CD14-positive monocyte (primary cell): ENCODE measurements around the gene MAP2K7. TPM values are rescaled to one million over a fixed set of nuclear protein-coding genes. Genes with fewer than 3 reads are reported as not detected.

ENCODE experiments used
- DNase-seq, 3 donors: peaks; one replicate each; pipeline ENCODE4 v3.0.0-alpha.2; 2011 to 2022
- H2AFZ ChIP-seq: 2 replicates; pipeline ENCODE4 v1.6.0; 2012; ENCODE audit warnings: mild to moderate bottlenecking, low read depth, low read length, inconsistent platforms; ENCODE audit not compliant: insufficient read depth, poor library complexity, severe bottlenecking
- H3K27ac ChIP-seq, 2 donors: 1 replicate in 1 of 2; 2 replicates in 1 of 2; pipeline ENCODE4 v1.5.1; 2012 to 2013; ENCODE audit warnings: low read length in 2 of 2, control low read depth in 1 of 2, inconsistent platforms in 1 of 2, low read depth in 1 of 2, mild to moderate bottlenecking in 1 of 2
- H3K27me3 ChIP-seq, 2 donors: one replicate each; pipeline versions ENCODE4 v1.6.0 to v1.6.1; 2011 to 2013; ENCODE audit warnings: low read length in 2 of 2; ENCODE audit not compliant: control insufficient read depth in 2 of 2, insufficient read depth in 2 of 2
- H3K36me3 ChIP-seq, 2 donors: replicated peaks in 1 of 2; 1 replicate in 1 of 2; 2 replicates in 1 of 2; pipeline versions ENCODE4 v1.5.1 to v1.6.1; 2012 to 2013; ENCODE audit warnings: low read length in 2 of 2, control low read depth in 1 of 2, inconsistent platforms in 1 of 2, mild to moderate bottlenecking in 1 of 2; ENCODE audit not compliant: insufficient read depth in 2 of 2, control insufficient read depth in 1 of 2
- H3K4me1 ChIP-seq, 2 donors: 1 replicate in 1 of 2; 2 replicates in 1 of 2; pipeline versions ENCODE4 v1.5.1 to v1.6.1; 2012 to 2013; ENCODE audit warnings: low read length in 2 of 2, control low read depth in 1 of 2, inconsistent platforms in 1 of 2, mild to moderate bottlenecking in 1 of 2, moderate library complexity in 1 of 2; ENCODE audit not compliant: insufficient read depth in 2 of 2, control insufficient read depth in 1 of 2
- H3K4me2 ChIP-seq: replicated peaks from 2 replicates; pipeline ENCODE3; 2012; ENCODE audit warnings: low read length, moderate library complexity, mild to moderate bottlenecking; ENCODE audit not compliant: poor library complexity, severe bottlenecking; ENCODE audit errors: extremely low read depth
- H3K4me3 ChIP-seq, 3 experiments: fragments of 200-600 bp in 1 of 3; sonication (generic) in 1 of 3; replicated peaks in 1 of 3; 1 replicate in 2 of 3; 2 replicates in 1 of 3; pipeline ENCODE4 v1.5.1; 2011 to 2013; ENCODE audit warnings: low read length in 3 of 3, mild to moderate bottlenecking in 3 of 3, control low read depth in 2 of 3, low read depth in 2 of 3, inconsistent platforms in 1 of 3, moderate library complexity in 1 of 3
- H3K79me2 ChIP-seq: 2 replicates; pipeline ENCODE4 v1.6.0; 2012; ENCODE audit warnings: mild to moderate bottlenecking, control low read depth, inconsistent platforms, low read length, moderate library complexity; ENCODE audit not compliant: insufficient read depth
- H3K9ac ChIP-seq: 2 replicates; pipeline ENCODE4 v1.6.0; 2017; ENCODE audit warnings: low read length, mild to moderate bottlenecking; ENCODE audit not compliant: insufficient read depth, poor library complexity, severe bottlenecking
- H3K9me3 ChIP-seq, 2 donors: replicated peaks in 1 of 2; 1 replicate in 1 of 2; 2 replicates in 1 of 2; pipeline versions ENCODE4 v1.5.1 to v1.6.1; 2012 to 2013; ENCODE audit warnings: low read length in 2 of 2, control low read depth in 1 of 2; ENCODE audit not compliant: control insufficient read depth in 1 of 2, insufficient read depth in 1 of 2
- H4K20me1 ChIP-seq: 2 replicates; pipeline ENCODE4 v1.6.0; 2012; ENCODE audit warnings: mild to moderate bottlenecking, low read length, control low read depth, moderate library complexity; ENCODE audit not compliant: insufficient read depth
- H3K27ac Mint-ChIP-seq, 7 donors: one replicate each; pipeline ENCODE4 v1.8.0; 2020; ENCODE audit warnings: mild to moderate bottlenecking in 7 of 7, mixed read lengths in 7 of 7, moderate library complexity in 6 of 7, inconsistent platforms in 2 of 7
- H3K27me3 Mint-ChIP-seq, 3 donors: one replicate each; pipeline ENCODE4 v1.8.0; 2021 to 2022; ENCODE audit warnings: low read depth in 3 of 3, mild to moderate bottlenecking in 3 of 3, mixed read lengths in 3 of 3, moderate library complexity in 3 of 3, inconsistent platforms in 1 of 3
- H3K36me3 Mint-ChIP-seq, 2 donors: one replicate each; pipeline ENCODE4 v1.8.0; 2020; ENCODE audit warnings: mixed read lengths in 2 of 2, inconsistent platforms in 1 of 2, mild to moderate bottlenecking in 1 of 2
- H3K4me1 Mint-ChIP-seq: one replicate; pipeline ENCODE4 v1.8.0; 2020; ENCODE audit warnings: mild to moderate bottlenecking, mixed read lengths
- H3K4me3 Mint-ChIP-seq, 2 donors: one replicate each; pipeline ENCODE4 v1.8.0; 2020; ENCODE audit warnings: mild to moderate bottlenecking in 2 of 2, mixed read lengths in 2 of 2, moderate library complexity in 1 of 2
- H3K9me3 Mint-ChIP-seq, 7 donors: one replicate each; pipeline ENCODE4 v1.8.0; 2020 to 2022; ENCODE audit warnings: mixed read lengths in 7 of 7, mild to moderate bottlenecking in 6 of 7, moderate library complexity in 6 of 7, inconsistent platforms in 2 of 7
- WGBS: methylation state at CpG from one replicate; pipeline ENCODE4 v1.1.5; 2013; ENCODE audit warnings: missing lambda C conversion rate; ENCODE audit not compliant: insufficient coverage; 5-methylcytosine and 5-hydroxymethylcytosine counted together
- intact Hi-C, 2 donors: fragments of 100-400 bp; cut with micrococcal nuclease; formaldehyde crosslinking; loops; one replicate each; pipeline versions ENCODE4 v1.15.0 to v1.15.1; 2023
- polyA plus RNA-seq, 3 donors: library from polyadenylated mRNA; depleted of rRNA in 1 of 3; unstranded in 2 of 3; stranded (reverse) in 1 of 3; fragments of 300-500 nt in 2 of 3; fragments of >200 nt in 1 of 3; fragmentation: Illumina TruSeq in 2 of 3; gene quantifications; 1 replicate in 2 of 3; 2 replicates in 1 of 3; pipeline ENCODE4 v1.2.3, GENCODE V29; 2012 to 2021
- TF ChIP-seq, protein P1 (sequence below): fragments of 200-600 bp; IDR thresholded peaks from one replicate; pipeline ENCODE4 v1.8.0; 2022; ENCODE audit warnings: antibody characterized with exemption, mild to moderate bottlenecking

Gene MAP2K7
- polyA plus RNA-seq, 3 donors, result 0.92 to 39.5 (median 1.5) TPM

DNA sequence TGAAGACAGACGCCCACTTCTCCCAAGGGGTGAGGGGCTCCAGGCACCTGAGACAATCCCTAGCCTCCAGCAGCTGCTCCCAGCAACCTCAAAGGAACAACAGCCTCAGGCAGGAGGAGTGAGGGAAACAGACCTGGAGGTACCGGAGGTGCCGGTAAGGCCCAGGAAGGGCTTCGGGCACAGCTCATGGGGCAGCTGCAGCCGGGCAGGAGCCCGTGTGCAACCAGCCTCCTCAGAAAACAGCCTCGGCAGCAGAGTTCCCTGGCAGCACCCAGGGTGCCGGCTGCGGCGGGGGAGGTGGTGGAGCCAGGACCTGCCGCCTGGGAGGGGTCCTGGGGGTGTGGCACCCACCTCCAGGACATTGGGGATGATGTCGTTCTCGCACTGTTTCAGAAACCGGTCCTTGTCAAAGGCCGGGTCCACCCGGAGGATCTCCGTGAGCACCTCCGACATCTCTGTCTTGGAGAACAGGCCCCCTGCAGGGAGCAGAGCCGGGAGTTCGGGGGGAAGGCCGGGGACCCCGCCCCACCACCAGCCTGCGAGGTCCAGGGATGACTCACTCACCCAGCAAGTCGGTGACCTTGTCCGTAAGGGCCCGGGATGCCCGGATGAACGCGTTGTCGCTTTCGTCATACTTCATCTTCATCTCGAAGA lies 28.7 kb downstream of the MAP2K7 start:
- Histone ChIP-seq H3K4me3 (no peak overlapping the region), H3K4me2 (no peak overlapping the region), H3K27ac (no peak overlapping the region), H4K20me1 (no peaks in the 10 kb centered on the region), H2AFZ (no peak overlapping the region), H3K9me3 (no peaks in the 10 kb centered on the region), H3K36me3 (peaks cover 65 to 71% of the 10 kb centered on the region in 2 donors), H3K79me2 (no peaks in the 10 kb centered on the region), H3K27me3 (no peaks in the 10 kb centered on the region), H3K9ac (no peak overlapping the region), H3K4me1 (no peaks in the 10 kb centered on the region)
- H3K27ac Mint-ChIP-seq, result no peak overlapping the region
- peaks cover 0 to under 1% (median 0%) of the 10 kb centered on the region in 3 donors for H3K27me3 Mint-ChIP-seq
- intact Hi-C loops, result no loop called here
- WGBS, result 97% methylated on average over 22 of the region's 32 CpGs
- DNase-seq, result no peak
- peaks cover 53 to 73% of the 10 kb centered on the region in 2 donors for H3K36me3 Mint-ChIP-seq
- peaks cover 0 to 5% (median 0%) of the 10 kb centered on the region in 7 donors for H3K9me3 Mint-ChIP-seq
- no peaks in the 10 kb centered on the region for H3K4me1 Mint-ChIP-seq
- TF ChIP-seq, protein P1, sequence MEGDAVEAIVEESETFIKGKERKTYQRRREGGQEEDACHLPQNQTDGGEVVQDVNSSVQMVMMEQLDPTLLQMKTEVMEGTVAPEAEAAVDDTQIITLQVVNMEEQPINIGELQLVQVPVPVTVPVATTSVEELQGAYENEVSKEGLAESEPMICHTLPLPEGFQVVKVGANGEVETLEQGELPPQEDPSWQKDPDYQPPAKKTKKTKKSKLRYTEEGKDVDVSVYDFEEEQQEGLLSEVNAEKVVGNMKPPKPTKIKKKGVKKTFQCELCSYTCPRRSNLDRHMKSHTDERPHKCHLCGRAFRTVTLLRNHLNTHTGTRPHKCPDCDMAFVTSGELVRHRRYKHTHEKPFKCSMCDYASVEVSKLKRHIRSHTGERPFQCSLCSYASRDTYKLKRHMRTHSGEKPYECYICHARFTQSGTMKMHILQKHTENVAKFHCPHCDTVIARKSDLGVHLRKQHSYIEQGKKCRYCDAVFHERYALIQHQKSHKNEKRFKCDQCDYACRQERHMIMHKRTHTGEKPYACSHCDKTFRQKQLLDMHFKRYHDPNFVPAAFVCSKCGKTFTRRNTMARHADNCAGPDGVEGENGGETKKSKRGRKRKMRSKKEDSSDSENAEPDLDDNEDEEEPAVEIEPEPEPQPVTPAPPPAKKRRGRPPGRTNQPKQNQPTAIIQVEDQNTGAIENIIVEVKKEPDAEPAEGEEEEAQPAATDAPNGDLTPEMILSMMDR, result no peak
- H3K4me3 Mint-ChIP-seq, result no peak overlapping the region

GRCh38 chr19:7932930-7933300 lies 29.2 kb downstream of the MAP2K7 start:
- no peak overlapping the region for H3K4me3 ChIP-seq
- H3K36me3 ChIP-seq, result peaks cover 70 to 76% of the 10 kb centered on the region in 2 donors
- H3K4me1 ChIP-seq, result no peaks in the 10 kb centered on the region
- TF ChIP-seq, protein P1, result no peak
- no peak for DNase-seq
- H3K27ac ChIP-seq, result no peak overlapping the region
- H3K4me1 Mint-ChIP-seq, result no peaks in the 10 kb centered on the region
- 97% methylated on average over 10 of the region's 10 CpGs for WGBS
- no peak overlapping the region for H3K27ac Mint-ChIP-seq
- no peak overlapping the region for H3K9ac ChIP-seq
- no peaks in the 10 kb centered on the region for H3K9me3 ChIP-seq
- H3K36me3 Mint-ChIP-seq, result peaks cover 58 to 78% of the 10 kb centered on the region in 2 donors
- no peaks in the 10 kb centered on the region for H3K27me3 Mint-ChIP-seq
- H3K27me3 ChIP-seq, result no peaks in the 10 kb centered on the region
- no peak overlapping the region for H2AFZ ChIP-seq
- H3K4me3 Mint-ChIP-seq, result no peak overlapping the region
- H3K9me3 Mint-ChIP-seq, result peaks cover 0 to 5% (median 0%) of the 10 kb centered on the region in 7 donors
- H3K79me2 ChIP-seq, result no peaks in the 10 kb centered on the region
- H4K20me1 ChIP-seq, result no peaks in the 10 kb centered on the region
- intact Hi-C loops, result no loop called here
- no peak overlapping the region for H3K4me2 ChIP-seq
